GM12865 (cell line): ENCODE data around the gene PRSS2.
"Not testable (repeated sequence)": the region's sequence is repeated elsewhere in the genome, so short reads cannot be mapped to it uniquely, and the experiment has no call there.

Experiments used
- DNase-seq: peaks from one replicate; pipeline ENCODE4 v3.0.0; 2010; ENCODE audit warnings: low read depth
- H3K4me3 ChIP-seq: 2 replicates; pipeline ENCODE4 v1.5.1; 2011; ENCODE audit warnings: mild to moderate bottlenecking, low read depth, low read length, control low read depth
- CTCF ChIP-seq: IDR thresholded peaks from 2 replicates; pipeline ENCODE4 v1.5.1; 2011; ENCODE audit warnings: low read length, control low read depth, low read depth, inconsistent platforms; ENCODE audit not compliant: insufficient read depth; ENCODE audit errors: missing control alignments

Gene PRSS2

GRCh38 chr7:142752376-142753225, 18.2 kb upstream of the PRSS2 start:
- TF ChIP-seq CTCF, result no peak
- H3K4me3 ChIP-seq, result no peak overlapping the region
- no peak for DNase-seq

- no peak for TF ChIP-seq CTCF
- no peak for DNase-seq
- no peak overlapping the region for H3K4me3 ChIP-seq
These were observed 17.4 kb upstream of the PRSS2 start for GRCh38 chr7:142753366-142753765.

GRCh38 chr7:142753925-142754491, 16.8 kb upstream of the PRSS2 start:
- DNase-seq, H3K4me3 ChIP-seq: not testable (repeated sequence)

GRCh38 chr7:142754681-142755575, 15.8 kb upstream of the PRSS2 start:
- no peak overlapping the region for H3K4me3 ChIP-seq
- no peak for TF ChIP-seq CTCF
- no peak for DNase-seq

GRCh38 chr7:142758312-142758711, 12.5 kb upstream of the PRSS2 start:
- H3K4me3 ChIP-seq, DNase-seq: not testable (repeated sequence)

GRCh38 chr7:142759433-142759832, 11.3 kb upstream of the PRSS2 start:
- no peak overlapping the region for H3K4me3 ChIP-seq
- no peak for DNase-seq
- TF ChIP-seq CTCF, result no peak

- H3K4me3 ChIP-seq, result no peak overlapping the region
- DNase-seq, result no peak
- TF ChIP-seq CTCF, result no peak
These were observed 10.6 kb upstream of the PRSS2 start for GRCh38 chr7:142760071-142760642.

GRCh38 chr7:142761606-142762005, 9.2 kb upstream of the PRSS2 start:
- not testable (repeated sequence) for DNase-seq

More at GRCh38 chr7:142761606-142762005, 9.2 kb upstream of the PRSS2 start:
- H3K4me3 ChIP-seq, result not testable (repeated sequence)
